RWPE2 (cell line): ENCODE data around the gene TTLL3.

ENCODE experiments used
- ATAC-seq: fragments of 200-7000 bp; cut with Tn5 transposase; 3 replicates; pipeline ENCODE4 v1.9.1; 2021; ENCODE audit warnings: low read depth
- DNase-seq: peaks from one replicate; pipeline ENCODE4 v3.0.0-alpha.2; 2020; ENCODE audit warnings: low spot score
- H3K27ac ChIP-seq: fragments of 450-650 bp; 2 replicates; pipeline ENCODE4 v1.5.1; 2017; ENCODE audit warnings: mild to moderate bottlenecking; ENCODE audit not compliant: poor library complexity, severe bottlenecking
- H3K27me3 ChIP-seq: fragments of 250-450 bp; sonication (Bioruptor Pico); 2 replicates; pipeline ENCODE4 v1.5.1; 2021; ENCODE audit warnings: mild to moderate bottlenecking, moderate library complexity; ENCODE audit not compliant: insufficient read depth, poor library complexity, severe bottlenecking
- H3K36me3 ChIP-seq: fragments of 250-450 bp; sonication (Bioruptor Pico); 2 replicates; pipeline ENCODE4 v1.5.1; 2020; ENCODE audit warnings: low read depth, mild to moderate bottlenecking, moderate library complexity
- H3K4me1 ChIP-seq: fragments of 250-450 bp; sonication (Bioruptor Pico); 2 replicates; pipeline ENCODE4 v1.5.1; 2021; ENCODE audit warnings: mild to moderate bottlenecking, moderate library complexity; ENCODE audit not compliant: insufficient read depth, poor library complexity, severe bottlenecking
- H3K4me3 ChIP-seq: fragments of 250-450 bp; sonication (Bioruptor Pico); 2 replicates; pipeline ENCODE4 v1.5.1; 2021; ENCODE audit warnings: mild to moderate bottlenecking, moderate library complexity; ENCODE audit not compliant: severe bottlenecking
- H3K9me3 ChIP-seq: fragments of 250-450 bp; sonication (Bioruptor Pico); 2 replicates; pipeline ENCODE4 v1.5.1; 2021; ENCODE audit warnings: mild to moderate bottlenecking, moderate library complexity; ENCODE audit not compliant: severe bottlenecking
- CTCF ChIP-seq: fragments of 450-650 bp; IDR thresholded peaks from one replicate; pipeline ENCODE4 v1.5.1; 2017; ENCODE audit warnings: mild to moderate bottlenecking, moderate library complexity; ENCODE audit not compliant: poor library complexity, severe bottlenecking

The TTLL3 gene

DNA sequence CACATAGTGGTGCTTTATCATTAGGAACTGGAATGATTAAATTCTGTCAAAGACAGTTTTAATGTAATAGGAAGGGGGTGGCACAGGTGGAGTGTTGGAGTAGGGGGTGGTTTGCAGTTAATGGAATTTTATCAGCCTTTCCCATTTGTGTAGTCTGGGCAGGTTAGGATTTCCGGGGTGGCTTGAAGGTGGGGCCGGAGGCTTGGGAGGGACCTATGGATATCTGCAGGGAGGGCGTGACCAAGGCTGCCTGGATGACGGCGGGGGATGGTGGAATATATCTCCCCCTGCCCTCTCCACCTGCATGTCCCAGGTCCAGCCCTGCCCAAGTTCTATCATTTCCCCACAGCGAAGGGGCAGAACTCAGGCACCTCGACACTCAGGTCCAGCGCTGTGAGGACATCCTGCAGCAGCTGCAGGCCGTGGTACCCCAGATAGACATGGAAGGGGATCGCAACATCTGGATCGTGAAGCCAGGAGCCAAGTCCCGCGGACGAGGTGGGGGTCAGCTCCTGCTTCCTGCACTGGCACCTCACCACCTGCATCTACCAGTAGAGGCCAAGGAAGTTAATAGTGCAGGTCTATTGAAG, 15.5 kb downstream of the TTLL3 start:
- no peaks in the 10 kb centered on the region for H3K27me3 ChIP-seq
- H3K36me3 ChIP-seq, result peaks cover 5% of the 10 kb centered on the region
- H3K9me3 ChIP-seq, result no peaks in the 10 kb centered on the region
- DNase-seq (no peak), ATAC-seq (peak; percentile 11; the same call in 1 of the 3 replicates)
- no peak overlapping the region for H3K27ac ChIP-seq
- H3K4me1 ChIP-seq, result no peaks in the 10 kb centered on the region
- TF ChIP-seq CTCF, result no peak
- H3K4me3 ChIP-seq, result no peak overlapping the region

DNA sequence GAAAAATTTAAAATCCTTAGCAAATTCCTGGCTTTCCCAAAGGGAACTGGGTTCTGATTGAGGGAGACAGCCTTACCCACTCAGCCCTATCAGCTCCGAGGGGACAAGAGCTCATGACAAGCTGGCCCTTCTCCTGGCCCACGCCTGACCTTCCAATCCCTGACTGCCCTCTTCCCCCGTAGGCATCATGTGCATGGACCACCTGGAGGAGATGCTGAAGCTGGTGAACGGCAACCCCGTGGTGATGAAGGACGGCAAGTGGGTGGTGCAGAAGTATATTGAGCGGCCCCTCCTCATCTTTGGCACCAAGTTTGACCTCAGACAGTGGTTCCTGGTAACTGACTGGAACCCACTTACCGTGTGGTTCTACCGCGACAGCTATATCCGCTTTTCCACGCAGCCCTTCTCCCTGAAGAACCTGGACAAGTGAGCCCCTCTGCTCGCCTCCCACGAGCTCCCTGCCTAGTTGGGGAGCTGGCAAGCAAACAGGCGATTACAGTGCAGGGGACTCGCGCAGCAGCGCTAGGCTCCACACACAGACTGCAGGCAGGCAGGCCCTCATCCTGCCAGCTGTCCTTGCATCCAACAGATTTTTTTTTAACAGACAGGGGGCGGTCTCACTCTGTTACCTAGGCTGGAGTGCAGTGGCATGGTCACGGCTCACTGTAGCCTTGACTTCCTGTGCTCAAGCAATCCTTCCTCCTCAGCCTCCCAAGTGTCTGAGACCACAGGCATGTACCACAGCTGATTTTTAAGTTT, 16.9 kb downstream of the TTLL3 start:
- Histone ChIP-seq H3K36me3 (peaks cover 5% of the 10 kb centered on the region), H3K4me1 (no peaks in the 10 kb centered on the region), H3K9me3 (no peaks in the 10 kb centered on the region), H3K27me3 (no peaks in the 10 kb centered on the region), H3K27ac (no peak overlapping the region), H3K4me3 (no peak overlapping the region)
- ATAC-seq (no peak), DNase-seq (no peak)
- TF ChIP-seq CTCF, result peak; percentile 34

GRCh38 chr3:9828801-9829755, 19.0 kb downstream of the TTLL3 start:
- Histone ChIP-seq H3K27ac (no peak overlapping the region), H3K27me3 (no peaks in the 10 kb centered on the region), H3K36me3 (peaks cover 5% of the 10 kb centered on the region), H3K4me1 (no peaks in the 10 kb centered on the region), H3K9me3 (no peaks in the 10 kb centered on the region), H3K4me3 (no peak overlapping the region)
- ATAC-seq (no peak; the same call in 2 of the 3 replicates), DNase-seq (no peak)
- TF ChIP-seq CTCF, result no peak

DNA sequence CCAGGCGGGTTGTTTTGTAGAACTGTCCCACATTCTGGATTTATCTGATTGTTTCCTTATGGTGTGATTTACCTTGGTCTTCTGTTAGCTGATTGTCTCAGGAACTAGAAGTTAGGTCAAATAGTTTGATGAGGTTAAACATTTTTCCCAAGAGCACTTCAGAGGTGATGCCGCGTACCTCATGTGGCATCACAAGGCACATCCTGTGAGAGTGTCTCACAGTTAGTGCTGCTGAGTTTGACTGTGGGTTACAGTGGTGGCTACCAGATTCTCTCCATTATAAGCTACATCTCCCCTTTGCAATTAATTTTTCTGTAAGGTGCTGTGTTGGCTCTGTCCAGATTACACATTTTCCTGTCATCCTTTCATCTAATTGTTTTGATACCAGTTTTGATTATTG, 21.2 kb downstream of the TTLL3 start:
- H3K27ac ChIP-seq, result no peak overlapping the region
- H3K27me3 ChIP-seq, result no peaks in the 10 kb centered on the region
- no peak for TF ChIP-seq CTCF
- DNase-seq, result no peak
- no peaks in the 10 kb centered on the region for H3K9me3 ChIP-seq
- peaks cover 5% of the 10 kb centered on the region for H3K36me3 ChIP-seq
- no peaks in the 10 kb centered on the region for H3K4me1 ChIP-seq
- no peak for ATAC-seq
- H3K4me3 ChIP-seq, result no peak overlapping the region
